Mucosa of descending colon (tissue), 3 donors: ENCODE results near the gene CASP8AP2. TPM values are rescaled to one million over a fixed set of nuclear protein-coding genes. Genes with fewer than 3 reads are reported as not detected.

Source experiments
- ATAC-seq: fragments of 200-7000 bp; cut with Tn5 transposase; one replicate; pipeline ENCODE4 v1.9.1; 2020; ENCODE audit warnings: mild to moderate bottlenecking, moderate library complexity
- DNase-seq, 3 donors: peaks; one replicate each; pipeline ENCODE4 v3.0.0-alpha.2; 2020
- H3K36me3 ChIP-seq: fragments of 200-600 bp; one replicate; pipeline ENCODE4 v1.8.0; 2021; ENCODE audit warnings: low read depth, mild to moderate bottlenecking
- H3K4me1 ChIP-seq: fragments of 200-600 bp; one replicate; pipeline ENCODE4 v1.8.0; 2021; ENCODE audit warnings: low read depth, mild to moderate bottlenecking
- H3K4me3 ChIP-seq: fragments of 200-600 bp; one replicate; pipeline ENCODE4 v1.8.0; 2021; ENCODE audit warnings: mild to moderate bottlenecking
- H3K9me3 ChIP-seq: fragments of 200-600 bp; one replicate; pipeline ENCODE4 v1.8.0; 2021; ENCODE audit warnings: mild to moderate bottlenecking
- CTCF ChIP-seq: fragments of 200-600 bp; IDR thresholded peaks from one replicate; pipeline ENCODE4 v1.8.0; 2022; ENCODE audit warnings: antibody characterized with exemption, mild to moderate bottlenecking
- intact Hi-C, 2 donors: fragments of 100-400 bp; cut with DNase I in 1 of 2; cut with micrococcal nuclease in 1 of 2; formaldehyde crosslinking; loops; one replicate each; pipeline versions ENCODE4 v1.11.0 to v1.11.1; 2022; cut with DNase I, micrococcal nuclease
- total RNA-seq, 3 donors: library from RNA; stranded (reverse); fragmentation: NEBNext Ultra II Directional in 2 of 3; extraction: Animal tissue kit (Norgen Biotek cat#: 25700) in 2 of 3; gene quantifications; one replicate each; pipeline versions ENCODE4 v1.2.1 to v1.2.4, GENCODE V29; 2021 to 2023
- donor health status: DM: no; HTN: no; CAD: no; lungs with moderate emphysema.
- donor health status: DM: no; HTN: no; CAD: no.
- donor health status: DM: no; HTN: yes; CAD: no.

CASP8AP2 gene
- total RNA-seq, 3 donors from 2014 or later: 11.7 to 23.3 (median 15.7) TPM

DNA sequence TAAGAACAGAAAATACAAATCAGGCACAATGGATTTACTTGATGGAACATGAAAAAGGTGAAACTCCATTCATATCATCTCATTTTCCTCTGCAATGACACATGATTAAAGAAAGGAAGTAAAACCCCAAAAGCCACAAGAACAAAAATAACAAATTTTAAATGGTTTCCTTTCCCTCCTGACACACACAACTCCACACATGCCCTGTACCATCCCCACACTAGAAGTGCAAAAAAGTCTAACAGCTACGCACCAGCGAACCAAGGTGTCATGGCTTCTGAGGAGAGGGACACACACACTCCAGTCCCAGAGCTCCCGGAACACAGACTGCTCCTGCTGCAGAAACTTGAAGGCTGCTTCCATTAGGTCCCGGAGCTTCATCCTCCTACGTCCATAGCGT, 35.4 kb upstream of the CASP8AP2 start:
- TF ChIP-seq CTCF: no peak
- Histone ChIP-seq H3K4me1 (no peaks in the 10 kb centered on the region), H3K36me3 (no peaks in the 10 kb centered on the region), H3K4me3 (no peak overlapping the region), H3K9me3 (no peaks in the 10 kb centered on the region)
- intact Hi-C loops: no loop called here
- ATAC-seq: no peak
- DNase-seq: no peak

- H3K9me3 ChIP-seq: no peaks in the 10 kb centered on the region
- DNase-seq (no peak), ATAC-seq (no peak)
- TF ChIP-seq CTCF: no peak
- no peak overlapping the region for H3K4me3 ChIP-seq
- no peaks in the 10 kb centered on the region for H3K36me3 ChIP-seq
- intact Hi-C loops: no loop called here
- no peaks in the 10 kb centered on the region for H3K4me1 ChIP-seq
Observed at GRCh38 chr6:89797317-89797716, 32.4 kb upstream of the CASP8AP2 start.

DNA sequence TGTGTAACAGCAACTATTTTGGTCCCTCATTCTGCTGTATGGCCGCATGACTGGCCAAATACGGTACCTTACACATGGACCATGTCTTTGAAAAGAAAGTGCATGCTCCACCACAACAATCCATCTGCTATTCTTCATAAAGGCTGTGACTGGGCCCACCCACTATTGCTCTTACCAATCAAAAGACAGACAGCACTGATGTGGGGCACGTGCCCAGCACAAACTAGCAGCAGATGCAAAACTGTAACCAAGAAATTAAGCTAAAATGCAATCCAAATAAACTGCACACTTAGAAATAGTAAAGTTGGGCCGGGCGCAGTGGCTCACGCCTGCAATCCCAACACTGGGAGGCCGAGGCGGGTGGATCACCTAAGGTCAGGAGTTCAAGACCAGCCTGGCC, 30.6 kb upstream of the CASP8AP2 start:
- no peak overlapping the region for H3K4me3 ChIP-seq
- ATAC-seq (no peak), DNase-seq (no peak)
- no peaks in the 10 kb centered on the region for H3K9me3 ChIP-seq
- H3K36me3 ChIP-seq: no peaks in the 10 kb centered on the region
- intact Hi-C loops: no loop called here
- TF ChIP-seq CTCF: no peak
- no peaks in the 10 kb centered on the region for H3K4me1 ChIP-seq

GRCh38 chr6:89799756-89800155, 29.9 kb upstream of the CASP8AP2 start:
- intact Hi-C loops: no loop called here
- no peak for TF ChIP-seq CTCF

GRCh38 chr6:89803271-89803670, 26.4 kb upstream of the CASP8AP2 start:
- intact Hi-C loops: no loop called here
- no peaks in the 10 kb centered on the region for H3K9me3 ChIP-seq
- no peaks in the 10 kb centered on the region for H3K36me3 ChIP-seq
- no peaks in the 10 kb centered on the region for H3K4me1 ChIP-seq
- TF ChIP-seq CTCF: no peak
- DNase-seq (no peak), ATAC-seq (no peak)
- H3K4me3 ChIP-seq: no peak overlapping the region

More at GRCh38 chr6:89799756-89800155, 29.9 kb upstream of the CASP8AP2 start:
- H3K9me3 ChIP-seq: no peaks in the 10 kb centered on the region
- H3K4me1 ChIP-seq: no peaks in the 10 kb centered on the region
- DNase-seq: no peak
- H3K36me3 ChIP-seq: no peaks in the 10 kb centered on the region
- no peak overlapping the region for H3K4me3 ChIP-seq
- ATAC-seq: no peak

- no peak overlapping the region for H3K4me3 ChIP-seq
- no peak for TF ChIP-seq CTCF
- no peaks in the 10 kb centered on the region for H3K36me3 ChIP-seq
- intact Hi-C loops: no loop called here
- no peaks in the 10 kb centered on the region for H3K4me1 ChIP-seq
- no peaks in the 10 kb centered on the region for H3K9me3 ChIP-seq
- DNase-seq: no peak
- ATAC-seq: peak; percentile 27
Observed at GRCh38 chr6:89805814-89806371, 23.8 kb upstream of the CASP8AP2 start.
